RWPE1 (cell line): ENCODE data around the gene JAM2.
"Not testable (repeated sequence)": the region's sequence is repeated elsewhere in the genome, so short reads cannot be mapped to it uniquely, and the experiment has no call there.

Experiments
- CTCF ChIA-PET: fragments of 350-600 bp; sonication (Branson Sonifier 250); formaldehyde crosslinking; extraction: SDS; loops from one replicate; lab custom pipeline; 2021; lab: Yijun Ruan, JAX
- POLR2A ChIA-PET: fragments of 400-600 bp; formaldehyde crosslinking; extraction: SDS; loops from one replicate; lab custom pipeline; 2020; ENCODE audit warnings: antibody characterized with exemption; ENCODE audit not compliant: low non-redundant PET; lab: Yijun Ruan, JAX
- DNase-seq: peaks from one replicate; pipeline ENCODE4 v3.0.0; 2012; ENCODE audit warnings: low spot score
- H3K27ac ChIP-seq: fragments of 450-650 bp; 2 replicates; pipeline ENCODE4 v1.5.1; 2017
- TF ChIP-seq, protein P1 (sequence below): fragments of 450-650 bp; conservative IDR thresholded peaks from 2 replicates; pipeline ENCODE4 v1.5.1; 2017; ENCODE audit warnings: low read depth, mild to moderate bottlenecking

Gene JAM2

DNA sequence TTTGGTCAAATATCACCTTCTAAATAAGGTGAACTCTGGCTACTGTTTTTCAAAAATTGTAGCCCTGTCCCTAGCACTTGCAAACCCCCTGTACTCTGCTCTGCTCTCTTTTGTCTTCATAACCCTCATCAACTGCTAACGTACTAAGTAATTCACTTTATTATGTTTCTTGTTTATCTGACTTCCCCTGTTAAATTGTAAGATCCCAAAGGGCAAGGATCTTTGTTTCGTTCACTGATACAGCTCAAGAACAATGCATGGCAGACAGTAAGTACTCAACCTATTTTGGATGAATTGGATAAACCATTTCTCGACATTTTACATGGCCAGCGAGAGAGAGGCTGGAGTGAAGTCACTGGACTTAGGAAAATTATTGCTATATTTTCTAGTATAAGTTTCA lies 48.7 kb downstream of the JAM2 start:
- POLR2A ChIA-PET: no interaction called here
- H3K27ac ChIP-seq: no peak overlapping the region
- no peak for DNase-seq
- CTCF ChIA-PET: interaction anchor here (0.6 kb wide), 1 partner anchor 20 kb away, joined by 4 read pairs; no protein-coding TSS in a partner anchor
- TF ChIP-seq, protein P1, sequence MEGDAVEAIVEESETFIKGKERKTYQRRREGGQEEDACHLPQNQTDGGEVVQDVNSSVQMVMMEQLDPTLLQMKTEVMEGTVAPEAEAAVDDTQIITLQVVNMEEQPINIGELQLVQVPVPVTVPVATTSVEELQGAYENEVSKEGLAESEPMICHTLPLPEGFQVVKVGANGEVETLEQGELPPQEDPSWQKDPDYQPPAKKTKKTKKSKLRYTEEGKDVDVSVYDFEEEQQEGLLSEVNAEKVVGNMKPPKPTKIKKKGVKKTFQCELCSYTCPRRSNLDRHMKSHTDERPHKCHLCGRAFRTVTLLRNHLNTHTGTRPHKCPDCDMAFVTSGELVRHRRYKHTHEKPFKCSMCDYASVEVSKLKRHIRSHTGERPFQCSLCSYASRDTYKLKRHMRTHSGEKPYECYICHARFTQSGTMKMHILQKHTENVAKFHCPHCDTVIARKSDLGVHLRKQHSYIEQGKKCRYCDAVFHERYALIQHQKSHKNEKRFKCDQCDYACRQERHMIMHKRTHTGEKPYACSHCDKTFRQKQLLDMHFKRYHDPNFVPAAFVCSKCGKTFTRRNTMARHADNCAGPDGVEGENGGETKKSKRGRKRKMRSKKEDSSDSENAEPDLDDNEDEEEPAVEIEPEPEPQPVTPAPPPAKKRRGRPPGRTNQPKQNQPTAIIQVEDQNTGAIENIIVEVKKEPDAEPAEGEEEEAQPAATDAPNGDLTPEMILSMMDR: no peak

DNA sequence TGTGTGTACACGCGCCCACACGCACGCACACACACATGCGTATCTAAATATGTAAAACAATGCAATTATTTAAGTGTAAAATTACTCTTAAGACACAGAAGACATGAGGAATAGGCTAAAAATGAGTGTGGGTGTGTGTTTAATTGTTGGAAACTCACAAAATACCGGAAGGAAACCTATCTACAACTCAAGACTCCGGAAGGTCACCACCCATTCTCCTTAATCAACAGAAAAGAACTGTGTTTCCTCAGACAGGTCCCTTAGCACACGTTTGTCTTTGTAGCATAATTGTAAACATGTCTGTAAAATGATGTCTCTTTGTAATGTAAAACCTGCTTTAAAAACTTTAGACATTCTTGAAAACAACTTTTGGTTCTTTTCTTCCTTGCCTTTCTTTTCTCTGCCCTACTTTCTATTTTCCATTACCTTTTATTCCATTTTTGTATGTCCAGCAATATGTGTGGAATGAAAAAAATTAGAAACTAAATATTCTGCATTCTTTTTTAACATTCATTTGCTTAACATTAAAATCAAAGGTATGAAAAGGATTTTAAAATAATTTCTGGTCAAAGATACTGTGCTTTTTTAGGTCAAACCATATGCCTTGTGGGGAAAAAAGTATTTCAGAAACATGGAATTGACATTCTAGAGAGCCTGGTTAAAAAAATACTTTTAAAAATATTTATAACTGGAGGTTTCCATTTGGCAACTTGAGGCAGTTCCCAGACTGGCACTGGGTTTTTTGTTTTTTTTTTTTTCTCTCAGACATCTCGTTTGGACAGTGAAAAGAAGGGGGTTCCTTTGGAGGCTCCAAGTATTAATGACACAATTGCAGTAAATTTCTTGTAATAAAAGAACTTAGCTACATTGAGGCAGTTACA lies 49.5 kb downstream of the JAM2 start:
- ChIA-PET CTCF (no interaction called here), POLR2A (no interaction called here)
- H3K27ac ChIP-seq: no peak overlapping the region
- DNase-seq: no peak
- TF ChIP-seq, protein P1: no peak

DNA sequence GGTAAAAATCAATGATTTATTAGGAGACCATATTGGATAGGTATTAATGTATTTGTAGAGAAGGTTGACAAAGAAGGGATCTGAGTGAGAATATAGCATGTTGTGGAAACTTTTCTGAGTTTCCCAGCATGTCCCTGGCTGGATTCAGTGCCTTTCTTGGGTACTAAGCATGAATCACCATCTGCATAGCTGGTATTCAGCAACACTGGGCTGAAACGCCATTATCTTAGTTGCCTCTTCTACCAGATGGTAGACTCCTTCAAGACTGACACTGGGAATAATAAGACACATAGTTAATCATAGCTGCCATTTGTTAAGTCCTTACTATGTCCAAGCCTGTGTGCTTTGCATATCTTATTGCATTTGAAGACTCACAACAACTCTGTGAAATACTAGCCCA lies 50.2 kb downstream of the JAM2 start:
- ChIA-PET POLR2A (no interaction called here), CTCF (no interaction called here)
- H3K27ac ChIP-seq: no peak overlapping the region
- no peak for DNase-seq
- TF ChIP-seq, protein P1: no peak

DNA sequence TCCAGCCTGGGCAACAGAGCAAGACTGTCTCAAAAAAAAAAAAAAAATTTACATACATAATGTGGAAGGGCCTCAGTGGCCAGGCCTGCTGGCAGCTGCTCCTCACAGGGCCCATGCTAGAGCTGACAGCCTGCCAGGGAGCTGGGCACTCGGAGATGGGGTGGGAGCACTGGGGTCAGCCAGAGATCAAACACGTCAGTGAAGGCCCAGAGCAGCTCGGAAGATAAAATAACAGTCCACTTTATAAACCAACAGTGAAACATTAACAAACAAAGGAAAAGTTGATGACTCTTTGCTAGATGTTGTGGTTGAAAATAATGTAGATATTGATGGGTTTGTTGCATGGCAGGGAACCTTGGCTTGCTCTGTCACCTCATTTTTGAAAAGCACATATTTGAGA lies 52.9 kb downstream of the JAM2 start:
- ChIA-PET CTCF (interaction anchor here (0.7 kb wide), 2 partner anchors 84 to 347 kb away, joined by 3 read pairs; no protein-coding TSS in a partner anchor), POLR2A (no interaction called here)
- no peak for DNase-seq
- no peak overlapping the region for H3K27ac ChIP-seq
- TF ChIP-seq, protein P1: no peak

DNA sequence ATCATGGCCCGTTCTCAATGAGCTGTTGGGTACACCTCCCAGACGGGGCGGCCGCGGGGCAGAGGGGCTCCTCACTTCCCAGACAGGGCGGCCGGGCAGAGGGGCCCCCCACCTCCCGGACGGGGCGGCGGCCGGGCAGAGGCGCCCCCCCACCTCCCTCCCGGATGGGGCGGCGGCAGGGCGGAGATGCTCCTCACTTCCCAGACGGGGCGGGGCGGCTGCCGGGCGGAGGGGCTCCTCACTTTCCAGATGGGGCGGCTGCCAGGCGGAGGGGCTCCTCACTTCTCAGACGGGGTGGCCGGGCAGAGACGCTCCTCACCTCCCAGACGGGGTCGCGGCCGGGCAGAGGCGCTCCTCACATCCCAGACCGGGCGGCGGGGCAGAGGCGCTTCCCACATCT lies 56.4 kb downstream of the JAM2 start:
- CTCF ChIA-PET, POLR2A ChIA-PET, H3K27ac ChIP-seq, DNase-seq: not testable (repeated sequence)

DNA sequence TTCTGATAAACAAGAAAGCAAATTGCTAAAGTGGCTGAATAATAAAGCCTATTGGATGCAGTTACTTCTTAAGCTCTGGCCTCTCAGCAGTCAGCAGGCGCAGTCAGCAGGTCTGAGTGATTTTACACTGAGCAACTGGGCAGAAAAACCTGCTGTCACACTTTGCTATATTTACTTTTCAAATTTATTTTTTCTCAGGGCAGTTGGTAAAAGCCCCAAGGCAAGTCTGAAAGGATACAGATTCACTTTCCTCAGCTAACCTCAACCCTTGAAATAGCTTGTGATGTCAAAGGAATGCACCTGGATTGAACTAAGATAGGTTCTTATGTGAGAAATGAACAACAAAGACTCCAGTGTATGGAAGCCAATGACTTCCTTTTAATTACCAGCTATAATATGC lies 61.7 kb downstream of the JAM2 start:
- TF ChIP-seq, protein P1: no peak
- no peak overlapping the region for H3K27ac ChIP-seq
- POLR2A ChIA-PET: no interaction called here
- DNase-seq: no peak
- CTCF ChIA-PET: interaction anchor here (0.7 kb wide), 1 partner anchor 38 kb away, joined by 3 read pairs; no protein-coding TSS in a partner anchor

DNA sequence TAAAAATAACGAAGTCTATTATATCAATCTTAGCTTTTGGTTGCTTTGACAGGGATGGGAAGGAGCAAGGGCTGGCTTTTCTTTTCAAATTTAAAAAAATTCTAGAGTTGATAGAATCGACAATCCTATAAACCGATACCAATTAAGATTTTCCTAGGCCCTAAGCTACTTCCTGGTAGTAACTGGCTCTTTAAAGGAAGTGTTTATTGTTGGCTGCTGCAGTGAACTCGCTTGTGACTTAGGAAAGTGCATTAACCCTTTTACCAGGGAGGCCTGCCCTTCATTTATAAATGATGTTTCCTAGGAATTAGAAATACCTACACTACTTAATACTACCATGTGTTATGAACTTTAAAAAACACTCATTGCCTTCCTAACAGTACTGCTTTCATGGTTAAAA lies 62.5 kb downstream of the JAM2 start:
- no peak for DNase-seq
- CTCF ChIA-PET: no interaction called here
- POLR2A ChIA-PET: no interaction called here
- TF ChIP-seq, protein P1: no peak
- H3K27ac ChIP-seq: no peak overlapping the region
